Pons (tissue), 1 donor: ENCODE measurements around the gene SGSM2.

Experiments
- DNase-seq: peaks from one replicate; pipeline ENCODE4 v3.0.0-alpha.2; 2016; ENCODE audit warnings: low spot score

The SGSM2 gene

DNA sequence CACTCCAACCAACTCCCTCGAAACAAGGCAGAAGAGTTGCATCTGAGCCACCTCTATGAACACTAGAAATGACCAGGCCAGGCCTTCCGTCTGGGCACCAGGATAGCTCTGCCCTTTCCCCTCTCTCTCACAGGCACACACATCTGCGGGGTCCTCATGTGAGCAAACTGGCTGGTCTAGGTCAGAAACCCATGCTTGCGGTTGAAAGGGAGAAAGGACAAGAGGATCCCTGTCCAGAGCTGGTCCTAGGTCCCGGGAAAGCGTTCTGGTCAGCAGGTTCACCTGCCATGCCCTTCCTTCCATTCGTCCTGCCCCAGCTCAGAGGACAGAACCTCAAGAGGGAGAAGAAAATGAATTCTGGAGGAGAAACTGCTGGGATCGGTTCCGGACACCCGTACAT is 60.9 kb downstream of the SGSM2 start:
- DNase-seq: no peak

DNA sequence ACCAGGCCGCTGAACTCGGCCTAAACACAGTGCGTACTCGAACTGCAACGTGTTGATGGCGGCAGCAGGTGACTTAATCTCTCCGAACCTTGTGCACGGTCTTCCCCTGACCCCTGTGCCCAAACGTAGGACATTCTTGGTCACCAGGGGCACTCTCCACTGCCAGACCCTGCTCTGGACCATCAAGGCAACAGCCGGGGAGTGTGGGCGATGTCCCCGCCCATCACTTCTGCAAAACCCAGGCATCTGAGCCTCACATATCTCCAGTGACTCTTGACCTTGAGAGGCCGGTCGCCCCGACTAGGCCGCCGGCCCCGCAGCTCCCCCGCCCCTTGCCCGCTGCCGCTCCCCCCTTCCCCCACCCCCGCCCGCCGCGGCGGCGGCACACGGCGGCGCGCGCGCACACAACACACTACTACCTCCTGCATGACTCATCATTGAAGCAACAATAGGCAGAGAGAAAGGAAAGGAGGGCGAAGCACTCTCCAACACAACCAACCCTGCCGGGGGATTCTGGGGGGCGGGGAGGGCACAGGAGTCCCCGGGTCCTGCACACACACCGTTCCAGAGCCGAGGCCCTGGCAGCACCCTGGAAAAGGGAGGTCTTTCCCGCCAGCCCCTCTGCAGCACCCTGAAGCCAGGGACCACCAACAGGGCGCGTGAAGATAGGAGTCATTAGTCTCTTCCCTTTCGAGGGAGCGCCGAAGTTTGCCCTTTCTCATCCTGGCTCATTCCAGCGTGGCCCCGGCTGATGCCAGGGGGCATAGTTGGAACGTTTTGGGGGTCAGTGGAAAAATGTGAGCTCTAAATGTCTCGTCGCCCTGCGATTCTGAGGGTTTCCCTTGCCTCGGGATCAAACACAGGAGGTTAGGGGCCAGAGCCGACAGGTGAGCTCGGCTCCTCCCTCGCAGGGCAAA is 61.6 kb downstream of the SGSM2 start:
- DNase-seq: peak; percentile 60

GRCh38 chr17:2399572-2400473 is 62.5 kb downstream of the SGSM2 start:
- peak; percentile 95 for DNase-seq

DNA sequence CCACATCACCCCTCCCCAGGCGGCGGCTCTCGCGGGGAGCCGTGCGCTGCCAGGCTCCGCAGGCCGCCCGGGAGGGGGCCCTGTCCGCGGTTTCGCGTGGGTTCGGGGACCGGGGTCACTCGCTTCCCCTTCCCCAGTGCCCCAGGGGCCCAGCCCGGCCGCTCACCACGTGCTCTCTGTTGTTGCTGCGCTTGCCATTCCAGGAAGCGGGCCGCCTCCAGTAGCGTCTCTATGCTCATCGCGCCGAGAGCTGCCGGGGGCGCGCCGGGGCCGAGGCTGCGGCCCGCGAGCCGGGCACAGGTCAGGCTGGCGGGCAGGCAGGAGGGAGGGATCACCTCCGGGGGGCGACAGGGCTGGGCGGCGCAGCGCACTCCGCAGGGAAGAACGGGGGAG is 63.2 kb downstream of the SGSM2 start:
- DNase-seq: no peak

DNA sequence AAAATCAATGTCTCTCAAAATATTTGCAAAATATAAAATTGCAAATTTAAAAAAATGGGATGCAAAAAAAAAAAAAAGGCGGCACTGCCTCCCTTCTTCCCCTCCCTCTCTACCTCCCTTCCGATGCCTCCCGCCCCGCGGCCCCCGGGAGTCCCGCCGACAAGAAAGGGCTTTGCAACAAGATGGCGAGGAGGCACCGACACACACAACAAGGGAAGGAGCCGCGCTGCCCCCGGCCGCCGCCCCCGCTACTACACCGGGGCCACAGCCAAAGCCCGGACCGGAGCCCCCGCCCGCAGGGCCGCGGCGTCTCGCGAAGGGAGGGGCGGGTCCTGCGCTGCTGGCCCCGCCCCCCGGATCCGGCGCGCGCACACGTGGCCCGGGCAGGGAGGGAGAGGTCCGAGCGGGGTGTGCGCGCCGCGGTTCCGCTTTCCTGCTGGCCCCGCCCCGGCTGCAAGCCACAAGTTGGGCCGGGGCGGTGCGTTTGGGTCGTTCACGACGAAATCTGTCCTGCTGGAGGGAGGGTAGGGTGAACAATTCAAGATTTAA is 63.6 kb downstream of the SGSM2 start, which contains the start of gene MNT:
MNT (minus strand) TSS at position 184 of the 549 bp plus-strand sequence. CDS start 348 bp downstream, outside the sequence.
- DNase-seq: peak; percentile 92

DNA sequence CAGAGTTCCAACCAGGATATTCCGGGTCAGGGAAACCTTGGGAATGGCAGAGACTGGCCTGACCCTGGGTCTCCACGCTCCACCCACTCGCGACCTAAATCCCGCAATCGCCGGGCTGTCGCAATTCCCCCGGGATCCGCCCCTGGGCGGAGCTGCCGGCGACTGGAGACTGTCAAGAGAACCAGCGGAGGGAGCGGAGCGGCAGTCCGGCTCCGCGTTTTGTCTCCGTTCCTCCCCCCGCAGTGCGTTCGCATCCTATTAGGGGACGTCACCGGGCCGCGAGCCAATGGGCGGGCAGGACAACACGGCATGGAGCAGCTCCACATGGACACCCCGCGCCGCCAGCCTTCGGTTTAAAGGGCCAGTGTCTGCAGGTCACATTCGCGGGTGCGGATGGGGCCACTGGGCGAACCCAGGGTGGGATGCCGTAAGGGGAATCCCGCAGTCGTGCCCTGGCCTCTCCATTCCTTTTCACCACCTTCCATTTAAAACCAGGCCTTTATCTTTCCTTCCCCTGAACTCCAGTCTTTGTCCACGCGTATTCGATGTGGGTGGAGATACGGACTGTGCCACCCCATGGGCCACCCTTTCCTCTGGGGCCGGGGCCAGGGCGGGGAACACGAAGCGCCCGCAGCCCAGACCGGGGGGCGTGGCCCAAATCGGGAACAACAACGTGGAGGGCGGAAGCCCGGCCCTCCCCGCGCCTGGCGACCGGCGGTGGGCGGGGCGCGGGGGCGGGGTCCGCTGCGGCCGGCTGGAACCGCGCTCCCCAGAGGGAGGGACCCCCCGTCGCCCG is 64.3 kb downstream of the SGSM2 start:
- peak; percentile 99 for DNase-seq

GRCh38 chr17:2402544-2402943 is 65.2 kb downstream of the SGSM2 start:
- DNase-seq: no peak

DNA sequence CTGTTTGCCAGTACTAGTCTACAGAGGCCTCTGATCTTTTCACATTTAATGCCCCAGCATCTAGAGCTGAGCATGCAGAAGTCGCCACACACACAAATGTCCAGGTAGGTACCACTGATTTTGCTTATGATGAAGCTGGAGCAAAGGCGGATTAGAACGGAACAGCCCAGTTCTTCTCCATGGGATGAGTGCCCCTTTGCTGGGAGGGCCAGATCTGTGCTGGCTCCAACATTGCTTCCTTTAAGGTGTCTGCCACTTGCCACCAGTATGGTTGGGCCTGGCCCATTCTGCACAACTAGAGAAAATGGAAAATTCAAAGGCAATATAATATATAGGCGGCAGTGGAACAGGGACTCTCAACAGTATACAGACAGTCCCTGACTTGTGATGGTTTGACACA is 65.7 kb downstream of the SGSM2 start:
- DNase-seq: no peak

GRCh38 chr17:2405247-2405926 is 68.1 kb downstream of the SGSM2 start:
- no peak for DNase-seq

- DNase-seq: no peak
Measured at GRCh38 chr17:2406271-2406902, 69.1 kb downstream of the SGSM2 start.

- no peak for DNase-seq
Measured at GRCh38 chr17:2406903-2407790, 69.8 kb downstream of the SGSM2 start.

DNA sequence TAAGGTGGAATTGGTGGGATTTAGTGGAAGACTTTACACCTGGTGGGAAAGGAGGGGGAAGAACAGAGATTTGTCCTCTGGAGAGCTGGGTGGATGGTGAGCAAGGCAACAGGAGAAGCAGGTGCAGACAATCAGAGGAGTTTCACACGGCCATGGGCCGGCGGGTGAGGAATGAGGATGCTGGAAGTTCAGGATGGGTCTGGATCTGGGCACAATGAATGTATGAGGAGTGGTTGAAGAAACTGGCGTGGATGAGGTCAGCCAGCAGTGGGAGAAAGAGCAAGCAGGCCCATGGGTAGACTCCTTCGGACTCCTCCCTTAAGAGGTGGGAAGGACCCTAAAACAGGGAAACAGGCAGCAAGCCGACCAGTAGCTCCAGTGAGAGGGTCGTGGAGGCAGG is 73.7 kb downstream of the SGSM2 start:
- DNase-seq: no peak

DNA sequence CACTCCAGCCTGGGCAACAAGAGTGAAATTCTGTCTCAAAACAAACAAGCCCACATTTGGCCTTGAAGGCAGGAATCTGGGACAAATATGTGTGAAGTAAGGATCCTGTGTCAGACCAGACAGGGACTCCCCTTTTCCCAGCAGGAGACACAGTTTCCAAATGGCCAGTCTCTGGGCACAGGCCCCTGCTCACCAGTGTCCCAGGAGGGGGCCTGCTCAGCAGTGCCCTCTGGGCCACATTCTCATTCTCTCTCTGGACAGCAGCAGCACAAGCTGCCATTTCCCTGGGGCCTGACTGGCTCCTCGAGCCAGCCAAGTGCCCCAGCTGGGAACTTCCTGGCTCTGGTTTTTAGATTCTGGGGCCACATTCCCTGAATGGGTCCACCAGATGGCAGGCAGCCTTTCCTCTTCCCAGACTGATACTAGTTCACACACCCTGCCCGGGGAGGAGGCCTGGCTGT is 75.3 kb downstream of the SGSM2 start:
- peak; percentile 57 for DNase-seq

- no peak for DNase-seq
Measured at GRCh38 chr17:2414446-2415064, 77.3 kb downstream of the SGSM2 start.

DNA sequence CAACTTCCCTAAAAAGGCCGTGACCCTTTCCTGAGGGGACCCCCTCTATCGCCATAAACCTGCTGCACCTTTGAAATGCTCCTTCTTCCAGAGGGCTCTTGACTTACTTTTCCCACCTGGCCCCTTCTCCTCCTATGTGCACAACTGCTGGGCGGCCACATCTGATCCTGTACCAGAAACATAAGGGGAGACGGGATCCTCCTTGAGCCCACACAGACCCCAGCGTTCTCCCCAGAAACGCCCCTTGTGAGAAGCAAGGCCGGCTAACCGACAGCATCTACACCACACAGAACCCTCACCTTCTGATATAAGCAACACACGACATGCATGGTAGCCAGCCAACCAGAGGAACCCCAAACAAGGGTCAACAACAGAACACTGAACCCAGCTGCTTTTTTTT is 77.8 kb downstream of the SGSM2 start:
- no peak for DNase-seq

- peak; percentile 93 for DNase-seq
Measured at GRCh38 chr17:2416010-2416734, 78.9 kb downstream of the SGSM2 start.

GRCh38 chr17:2418572-2418971 is 81.3 kb downstream of the SGSM2 start:
- no peak for DNase-seq

DNA sequence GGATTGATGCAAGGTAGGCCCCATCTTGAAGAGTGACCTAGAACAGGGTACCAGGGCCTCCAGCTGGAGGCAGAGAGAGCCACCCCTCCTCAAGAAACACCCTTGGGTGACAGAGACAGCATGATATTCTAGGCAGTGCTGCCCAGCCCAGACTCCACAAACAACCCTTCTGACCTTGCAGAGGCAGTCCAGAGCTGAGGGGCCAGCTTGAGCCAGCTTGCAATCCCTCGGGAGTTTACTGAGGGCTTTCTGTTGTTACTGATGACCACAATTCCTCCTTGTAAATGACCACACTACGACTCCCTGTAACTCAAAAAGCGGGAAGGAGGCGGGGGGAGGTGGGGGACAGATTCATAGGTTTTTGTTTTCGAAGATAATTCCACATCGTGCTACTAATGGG is 82.2 kb downstream of the SGSM2 start:
- DNase-seq: peak; percentile 41
